HG03457 (cell line): Measurements from ENCODE around the gene IGF2BP2.

Source experiments
- ATAC-seq: cut with Tn5 transposase; IDR thresholded peaks from one replicate; pipeline ENCODE4 v1.9.1; 2021; ENCODE audit warnings: moderate number of reproducible peaks; ENCODE audit not compliant: unreplicated experiment

Gene IGF2BP2

GRCh38 chr3:185737740-185738680, 86.8 kb downstream of the IGF2BP2 start:
- no peak for ATAC-seq

DNA sequence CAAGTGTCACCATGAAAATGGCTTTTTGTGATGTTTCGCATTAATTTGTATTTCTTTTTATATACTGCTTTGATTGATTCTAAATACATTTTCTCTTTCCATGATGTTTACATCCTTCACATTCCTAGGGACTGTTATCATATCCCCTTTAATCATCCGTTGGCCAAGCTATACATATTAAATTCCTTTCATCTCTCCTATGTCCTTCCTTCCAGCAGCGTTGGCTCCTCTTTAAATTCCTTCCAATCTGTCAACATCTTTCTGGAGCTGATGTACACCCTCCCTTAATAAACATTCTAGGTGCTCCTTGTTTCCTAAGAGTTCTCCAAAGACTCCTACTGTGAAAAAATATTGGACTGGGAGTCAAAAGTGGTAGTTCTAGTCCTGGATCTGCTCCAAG, 87.8 kb downstream of the IGF2BP2 start:
- ATAC-seq, result no peak

DNA sequence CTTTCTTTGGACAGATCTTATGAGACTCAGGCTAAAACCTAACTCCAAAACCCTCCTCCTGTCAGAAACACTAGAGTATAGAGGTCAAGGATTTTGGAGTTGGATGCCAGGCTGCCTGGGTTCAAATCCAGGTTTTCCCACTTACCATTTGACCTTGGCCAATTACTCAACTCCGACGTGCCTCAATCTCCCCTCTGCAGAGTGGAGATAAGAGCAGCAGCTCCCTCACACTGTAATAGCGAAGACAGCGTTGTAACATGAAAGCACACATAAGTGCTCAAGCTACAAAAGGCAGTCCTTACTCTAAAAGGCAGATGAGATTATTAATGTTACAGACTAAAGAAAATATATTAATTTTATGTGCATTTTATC, 90.1 kb downstream of the IGF2BP2 start:
- no peak for ATAC-seq

DNA sequence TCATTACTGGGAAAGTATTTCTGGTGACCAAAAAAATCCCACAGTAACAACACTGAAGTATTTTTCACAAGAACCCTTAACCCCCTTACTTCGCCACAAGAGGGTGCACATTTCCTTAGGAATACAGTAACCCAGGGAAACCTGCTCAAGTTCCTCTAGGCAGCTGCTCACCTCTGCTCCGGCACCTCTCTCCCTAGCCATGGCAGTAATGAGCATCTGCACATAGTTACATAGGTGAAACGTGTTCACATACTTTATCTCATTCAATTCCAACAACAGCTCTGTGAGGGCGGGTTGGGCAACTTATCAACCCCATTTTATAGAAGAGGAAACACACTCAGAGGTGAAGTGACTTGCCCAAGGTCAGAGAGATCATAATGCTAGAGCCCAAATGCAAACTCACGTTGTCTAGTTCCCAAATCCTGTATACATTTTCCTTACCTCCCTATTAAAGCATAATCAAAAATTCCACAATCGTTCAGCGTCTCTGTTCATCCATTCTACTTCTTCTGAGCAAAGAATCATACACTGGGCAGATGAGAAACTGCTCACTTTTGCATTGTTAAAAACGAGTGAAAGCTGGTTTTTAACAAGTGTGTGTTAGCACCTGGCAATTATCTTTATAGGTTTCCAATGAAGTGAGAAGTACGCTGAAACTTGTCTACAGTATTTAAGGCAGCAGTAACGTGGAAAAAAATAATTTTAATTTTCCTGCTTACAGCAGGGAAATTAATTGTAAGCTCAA, 90.7 kb downstream of the IGF2BP2 start:
- ATAC-seq, result no peak

DNA sequence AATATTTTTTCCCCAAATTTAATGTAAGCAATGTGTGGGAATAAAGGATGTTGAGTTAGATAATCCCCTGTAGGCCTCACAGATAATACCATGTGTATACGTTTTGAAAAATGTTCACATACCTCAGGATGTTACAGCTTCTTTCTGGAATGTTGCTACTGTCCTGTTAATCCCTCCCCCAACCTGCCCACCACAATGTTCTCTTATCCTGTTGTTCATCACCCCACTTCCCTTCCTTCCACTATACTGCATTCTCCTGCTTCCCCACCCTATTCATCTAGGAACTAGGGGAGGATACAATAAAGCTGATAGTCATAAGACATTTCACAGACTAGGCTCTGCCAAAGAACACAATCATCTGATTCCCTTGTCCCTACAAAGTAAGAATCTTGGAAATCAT, 92.1 kb downstream of the IGF2BP2 start:
- ATAC-seq, result no peak

GRCh38 chr3:185730550-185730949, 94.3 kb downstream of the IGF2BP2 start:
- ATAC-seq, result no peak

GRCh38 chr3:185729337-185730055, 95.3 kb downstream of the IGF2BP2 start:
- ATAC-seq, result no peak

DNA sequence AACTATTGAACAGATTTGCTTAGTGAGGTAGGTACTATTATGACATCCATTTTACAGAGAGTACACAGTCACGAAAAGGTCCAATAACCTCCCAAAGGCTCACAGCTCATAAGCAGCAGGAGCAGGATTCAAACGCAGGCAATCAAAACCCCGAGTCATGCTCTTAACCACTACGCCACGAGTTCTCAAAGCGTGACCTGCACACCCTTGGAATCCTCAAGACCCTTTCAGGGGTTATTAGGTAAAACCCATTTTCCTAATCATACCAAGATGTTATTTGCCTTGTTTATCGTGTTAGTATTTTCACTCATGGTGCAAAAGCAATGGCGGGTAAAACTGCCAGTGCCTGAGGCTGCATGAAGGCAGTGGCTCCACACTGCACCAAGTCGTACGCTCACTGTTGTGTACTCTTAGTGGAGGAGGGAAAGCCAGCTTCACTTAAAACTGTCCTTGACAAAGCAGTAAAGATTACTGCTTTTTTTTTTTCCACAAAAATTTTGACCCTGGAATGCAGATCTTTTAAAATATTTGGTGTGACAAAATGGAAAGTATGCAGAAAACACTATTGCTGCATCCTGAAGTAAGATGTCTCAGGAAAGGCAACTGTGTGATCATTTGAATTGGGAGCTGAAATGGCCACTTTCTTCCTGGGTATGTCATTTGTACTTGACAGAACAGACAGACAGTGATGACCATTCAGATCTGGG, 96.1 kb downstream of the IGF2BP2 start:
- no peak for ATAC-seq

DNA sequence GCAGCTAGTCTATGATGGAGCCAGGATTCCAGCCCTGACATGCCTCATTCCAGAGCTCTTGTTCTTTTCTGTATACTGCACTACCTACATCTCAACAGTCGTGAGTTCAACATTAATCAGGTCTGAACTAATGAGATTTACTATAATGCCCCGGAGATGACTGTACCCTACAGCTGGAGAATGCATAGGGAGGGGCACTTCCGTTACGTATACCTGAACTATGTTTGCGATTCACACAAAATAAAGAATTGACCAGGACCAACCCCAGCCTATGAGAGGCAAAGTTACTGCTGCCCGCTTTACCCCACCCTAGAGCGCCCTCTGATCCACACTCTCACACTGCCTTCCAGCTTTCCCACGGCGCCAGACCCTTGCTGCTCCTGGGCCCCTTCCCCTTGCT, 97.0 kb downstream of the IGF2BP2 start:
- no peak for ATAC-seq

DNA sequence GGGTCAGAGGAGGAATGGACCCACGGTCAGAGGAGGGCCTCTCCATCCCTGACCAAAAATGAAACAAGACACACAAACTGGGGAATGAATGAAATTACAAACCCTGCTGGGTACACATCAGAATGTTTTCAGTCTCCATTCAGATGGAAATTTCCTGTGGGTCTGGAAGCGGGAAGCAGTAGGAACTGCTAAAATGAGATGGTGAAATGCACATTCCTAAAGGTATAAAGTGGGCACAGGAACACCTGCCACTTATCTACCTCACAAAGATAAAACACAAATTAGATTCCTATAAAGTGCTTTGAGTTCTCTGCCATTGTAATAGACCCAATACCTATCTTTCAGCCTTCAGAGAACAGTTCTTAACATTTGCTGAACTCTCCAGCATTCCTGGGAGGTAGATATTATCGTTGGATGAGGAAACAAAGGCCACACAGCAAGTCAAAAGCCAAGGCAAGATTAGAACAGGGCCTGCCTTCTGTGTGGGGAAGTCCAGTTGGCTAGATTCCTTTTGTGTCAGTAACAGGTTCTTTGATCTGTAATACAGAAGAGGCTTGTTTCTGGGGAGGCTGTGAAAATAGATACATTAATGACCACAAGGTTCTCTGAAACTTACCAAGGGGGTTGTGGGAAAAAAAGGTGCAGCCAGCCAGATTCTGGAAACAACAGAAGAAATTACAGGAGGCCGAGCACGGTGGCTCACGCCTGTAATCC, 98.4 kb downstream of the IGF2BP2 start:
- ATAC-seq, result no peak

- no peak for ATAC-seq
These were observed 100.1 kb downstream of the IGF2BP2 start for GRCh38 chr3:185724761-185725160.

DNA sequence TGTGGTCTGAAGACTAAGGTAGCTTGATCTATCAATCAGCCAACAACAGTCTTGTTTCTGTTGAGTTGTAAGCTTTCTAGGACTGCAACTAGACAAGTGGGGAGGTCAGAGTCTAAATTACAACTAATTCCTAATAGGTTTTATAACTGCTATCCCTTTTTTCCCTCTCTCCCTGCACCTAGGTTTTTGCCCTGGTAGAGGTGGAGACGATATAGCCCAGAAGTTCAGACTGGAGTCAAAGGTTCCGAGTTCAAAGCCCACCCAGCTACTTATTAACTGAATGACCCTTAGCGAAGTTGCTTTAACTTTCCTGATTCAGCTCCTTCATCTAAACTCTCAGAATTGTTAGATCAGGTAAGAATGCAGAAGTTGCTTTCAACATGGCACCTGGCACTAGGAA, 100.6 kb downstream of the IGF2BP2 start:
- ATAC-seq, result no peak

DNA sequence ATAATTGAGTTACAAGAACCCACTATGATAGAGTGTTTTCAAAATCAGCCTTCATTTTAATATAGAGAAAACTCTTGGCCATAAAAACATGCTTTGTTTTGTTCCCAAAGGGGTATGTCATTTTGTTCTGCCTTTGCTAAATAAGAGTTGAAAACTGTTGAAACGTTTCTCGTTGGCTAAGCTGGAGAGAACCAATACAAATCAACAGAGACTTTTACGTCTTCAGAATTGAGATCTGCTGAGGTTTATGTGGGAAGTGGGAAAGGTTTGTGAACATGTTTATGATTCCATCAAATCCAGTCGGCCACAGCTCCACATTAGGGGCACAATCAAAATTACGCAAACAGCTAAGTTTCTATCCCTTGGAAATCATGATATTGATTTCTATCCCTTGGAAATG, 102.0 kb downstream of the IGF2BP2 start:
- ATAC-seq, result no peak

DNA sequence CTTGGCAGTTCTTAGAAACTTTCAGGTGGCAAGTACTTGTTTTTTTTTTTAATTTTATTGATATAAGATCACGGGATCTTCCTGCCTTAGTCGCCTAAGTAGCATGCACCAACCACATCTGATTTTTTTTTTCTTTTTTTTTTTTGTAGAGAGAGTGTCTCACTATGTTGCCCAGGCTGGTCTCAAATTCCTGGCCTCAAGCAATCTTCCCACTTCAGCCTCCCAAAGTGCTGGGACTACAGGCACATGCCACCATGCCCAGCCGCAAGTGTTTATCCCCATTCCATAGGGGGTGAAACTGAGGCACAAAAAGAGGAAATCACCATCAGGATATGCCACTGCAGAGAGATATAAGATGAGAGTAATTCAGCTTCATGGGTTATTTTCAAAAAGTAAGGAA, 102.9 kb downstream of the IGF2BP2 start:
- no peak for ATAC-seq

- no peak for ATAC-seq
These were observed 104.5 kb downstream of the IGF2BP2 start for GRCh38 chr3:185720326-185720725.

DNA sequence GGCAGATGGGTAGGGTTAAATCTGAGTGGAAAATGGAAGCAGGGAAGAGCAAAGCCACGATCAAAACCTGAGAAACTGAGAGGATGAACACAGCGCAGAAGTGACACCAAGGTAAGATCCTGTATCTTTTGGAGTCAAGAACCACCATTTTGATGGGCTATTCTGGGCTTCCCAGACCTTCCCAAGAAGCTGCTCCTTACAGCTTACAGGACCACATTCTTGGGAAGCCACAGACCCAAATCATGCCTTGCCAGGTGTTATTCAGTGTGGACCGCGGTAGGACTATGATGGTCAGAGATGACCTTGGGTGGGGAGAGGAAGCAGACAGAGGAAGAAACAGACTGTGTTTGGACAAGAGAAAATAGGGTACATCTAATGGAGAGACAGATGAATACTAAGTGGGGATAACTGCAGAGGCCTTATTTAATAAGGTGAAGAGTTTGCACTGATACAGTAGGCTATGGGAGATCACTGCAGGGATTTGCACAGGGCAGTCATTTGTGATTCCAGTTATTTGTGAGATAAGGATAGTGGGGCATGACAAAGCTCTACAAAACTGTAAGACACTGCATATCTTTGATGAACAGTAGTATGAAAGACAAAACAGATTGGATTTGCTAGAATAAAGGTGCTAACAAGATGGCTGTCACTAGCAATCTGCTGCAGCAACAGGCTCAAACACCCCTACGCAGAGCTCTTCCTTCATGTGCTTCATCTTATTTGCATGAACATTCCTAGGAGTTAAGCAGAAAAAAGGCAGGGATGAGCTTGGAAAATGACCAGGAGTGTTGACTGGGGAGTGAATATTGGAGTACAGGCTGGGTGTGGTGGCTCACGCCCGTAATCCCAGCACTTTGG, 105.9 kb downstream of the IGF2BP2 start:
- ATAC-seq, result no peak

DNA sequence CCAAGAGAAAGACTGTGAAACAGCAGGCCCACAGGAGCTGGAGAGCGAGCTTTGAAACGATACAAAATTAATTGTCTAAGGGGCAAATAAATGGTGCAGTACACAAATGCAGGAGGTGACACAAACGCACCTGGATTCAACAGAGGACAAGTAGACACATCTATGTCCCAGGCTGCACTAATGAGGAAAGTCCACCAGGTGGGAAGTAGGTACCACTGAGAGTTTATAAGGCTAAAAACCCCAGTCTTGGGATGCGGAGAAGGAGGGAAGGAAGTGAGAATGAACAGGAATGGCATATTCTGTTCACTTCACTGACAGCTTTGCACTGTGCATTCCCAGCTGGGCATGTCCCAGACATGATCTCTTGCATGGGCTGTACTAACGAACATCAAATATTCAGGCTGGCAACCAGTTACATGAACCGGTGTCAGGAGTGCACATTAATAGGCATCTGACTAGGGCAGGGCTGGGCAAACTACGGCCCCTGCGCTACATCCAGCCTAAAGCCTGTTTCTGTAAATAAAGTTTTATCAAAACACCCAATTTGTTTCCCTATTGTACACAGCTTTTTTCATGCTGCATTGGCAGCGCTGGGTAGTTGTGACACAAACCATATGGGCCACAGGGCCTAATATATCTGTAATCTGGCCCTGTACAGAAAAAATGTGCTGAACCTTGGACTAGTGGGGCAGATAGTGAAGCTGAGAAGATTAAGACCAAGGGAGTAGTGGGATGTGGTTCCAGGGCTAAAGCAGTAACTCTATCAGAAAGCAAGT, 107.0 kb downstream of the IGF2BP2 start:
- no peak for ATAC-seq

- no peak for ATAC-seq
These were observed 107.7 kb downstream of the IGF2BP2 start for GRCh38 chr3:185717121-185717520.
